GM23338 (cell line): Measurements from ENCODE around the gene SHFL.

ENCODE experiments used
- CREB1 ChIP-seq: fragments of 250-450 bp; sonication (Bioruptor Pico); IDR thresholded peaks from 2 replicates; pipeline ENCODE4 v1.5.0; 2020; ENCODE audit warnings: low read depth, mild to moderate bottlenecking, moderate library complexity
- CTCF ChIP-seq, 2 experiments: fragments of 200-600 bp in 1 of 2; sonication (generic) in 1 of 2; conservative IDR thresholded peaks; 2 replicates each; pipeline versions ENCODE4 v1.5.1 to v1.6.1; 2016 to 2017; ENCODE audit warnings: antibody characterized with exemption in 2 of 2, low read depth in 2 of 2, mild to moderate bottlenecking in 2 of 2, moderate library complexity in 1 of 2
- EZH2 ChIP-seq: fragments of 200-600 bp; sonication (generic); IDR thresholded peaks from one replicate; pipeline ENCODE4 v1.8.0; 2017; ENCODE audit warnings: antibody characterized with exemption, mild to moderate bottlenecking, low read depth; ENCODE audit not compliant: unreplicated experiment
- EZH2phosphoT487 ChIP-seq: fragments of 200-600 bp; sonication (generic); IDR thresholded peaks from one replicate; pipeline ENCODE4 v1.8.1; 2018; ENCODE audit warnings: antibody characterized with exemption; ENCODE audit not compliant: unreplicated experiment
- JUNB ChIP-seq: IDR thresholded peaks from one replicate; pipeline ENCODE4 v1.6.1; 2016; ENCODE audit warnings: antibody characterized with exemption; ENCODE audit not compliant: unreplicated experiment
- POLR2AphosphoS5 ChIP-seq: IDR thresholded peaks from 2 replicates; pipeline ENCODE4 v1.6.1; 2016; ENCODE audit warnings: antibody characterized with exemption, low read depth
- TF ChIP-seq, protein P1 (sequence below): IDR thresholded peaks from 2 replicates; pipeline ENCODE4 v1.6.1; 2016; ENCODE audit warnings: antibody characterized with exemption

GRCh38 chr19:10136936-10137335 is 50.8 kb downstream of the SHFL start:
- TF ChIP-seq CTCF (conservative IDR thresholded peaks at IDR 0.05; ENCODE audit: low read depth in 2 of 2) (no peak), EZH2 (no peak), EZH2phosphoT487 (no peak), POLR2AphosphoS5 (no peak), JUNB (no peak), CREB1 (CRISPR knock-in tag) (no peak)
- TF ChIP-seq, protein P1, sequence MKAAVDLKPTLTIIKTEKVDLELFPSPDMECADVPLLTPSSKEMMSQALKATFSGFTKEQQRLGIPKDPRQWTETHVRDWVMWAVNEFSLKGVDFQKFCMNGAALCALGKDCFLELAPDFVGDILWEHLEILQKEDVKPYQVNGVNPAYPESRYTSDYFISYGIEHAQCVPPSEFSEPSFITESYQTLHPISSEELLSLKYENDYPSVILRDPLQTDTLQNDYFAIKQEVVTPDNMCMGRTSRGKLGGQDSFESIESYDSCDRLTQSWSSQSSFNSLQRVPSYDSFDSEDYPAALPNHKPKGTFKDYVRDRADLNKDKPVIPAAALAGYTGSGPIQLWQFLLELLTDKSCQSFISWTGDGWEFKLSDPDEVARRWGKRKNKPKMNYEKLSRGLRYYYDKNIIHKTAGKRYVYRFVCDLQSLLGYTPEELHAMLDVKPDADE: no peak
